PC-3 (cell line): ENCODE measurements around the gene KDM4F.

ENCODE experiments used
- EZH2 ChIP-seq: fragments of 300-600 bp; sonication (generic); IDR thresholded peaks from one replicate; pipeline ENCODE4 v1.6.1; 2017; ENCODE audit warnings: antibody characterized with exemption, mild to moderate bottlenecking, low read length; ENCODE audit not compliant: unreplicated experiment
- EZH2phosphoT487 ChIP-seq: fragments of 300-600 bp; sonication (generic); IDR thresholded peaks from 2 replicates; pipeline ENCODE4 v1.6.1; 2018; ENCODE audit warnings: mild to moderate bottlenecking, antibody characterized with exemption, low read length, borderline replicate concordance
- TF ChIP-seq, protein P1 (sequence below): fragments of 300-600 bp; sonication (generic); conservative IDR thresholded peaks from 2 replicates; pipeline ENCODE4 v1.5.1; 2017; ENCODE audit warnings: antibody characterized with exemption, low read depth, mild to moderate bottlenecking, low read length

DNA sequence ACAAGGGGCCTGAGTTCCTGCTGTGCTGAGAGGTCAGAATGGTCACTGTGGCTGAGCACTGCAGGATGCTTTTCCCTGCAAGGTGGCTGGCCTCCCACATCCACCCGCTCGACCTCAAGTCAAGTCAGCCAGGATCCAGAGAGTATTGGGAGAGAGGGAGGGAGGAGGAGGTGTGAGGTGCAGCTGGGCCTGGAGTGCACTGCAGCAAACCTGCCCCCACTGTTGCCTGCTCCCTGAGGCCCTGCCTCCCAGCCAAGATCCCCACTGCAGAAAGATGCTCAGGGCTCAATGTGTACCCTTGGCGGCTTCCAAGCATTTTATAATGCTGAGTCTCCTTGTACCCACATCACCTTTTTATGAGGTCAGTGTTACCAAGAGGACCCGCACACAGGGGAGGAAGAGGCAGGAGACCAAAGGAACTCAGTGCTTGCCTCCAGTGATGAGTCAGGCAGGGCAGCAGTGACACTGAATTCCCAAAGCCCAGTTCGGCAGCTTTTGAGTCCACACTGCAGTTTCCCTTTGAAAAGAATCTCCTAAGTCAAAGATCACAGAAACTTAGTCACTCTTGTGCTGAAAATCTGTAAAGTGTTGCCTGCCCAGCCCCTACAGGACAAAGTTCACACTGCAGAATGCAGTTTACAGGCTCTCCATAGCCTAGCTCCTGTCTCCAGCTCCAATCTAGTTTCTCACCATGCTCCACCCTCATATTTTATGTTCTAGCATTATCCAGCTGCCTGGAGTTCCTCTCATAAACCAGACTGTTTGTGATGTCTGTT is 43.5 kb downstream of the KDM4F start:
- TF ChIP-seq, protein P1, sequence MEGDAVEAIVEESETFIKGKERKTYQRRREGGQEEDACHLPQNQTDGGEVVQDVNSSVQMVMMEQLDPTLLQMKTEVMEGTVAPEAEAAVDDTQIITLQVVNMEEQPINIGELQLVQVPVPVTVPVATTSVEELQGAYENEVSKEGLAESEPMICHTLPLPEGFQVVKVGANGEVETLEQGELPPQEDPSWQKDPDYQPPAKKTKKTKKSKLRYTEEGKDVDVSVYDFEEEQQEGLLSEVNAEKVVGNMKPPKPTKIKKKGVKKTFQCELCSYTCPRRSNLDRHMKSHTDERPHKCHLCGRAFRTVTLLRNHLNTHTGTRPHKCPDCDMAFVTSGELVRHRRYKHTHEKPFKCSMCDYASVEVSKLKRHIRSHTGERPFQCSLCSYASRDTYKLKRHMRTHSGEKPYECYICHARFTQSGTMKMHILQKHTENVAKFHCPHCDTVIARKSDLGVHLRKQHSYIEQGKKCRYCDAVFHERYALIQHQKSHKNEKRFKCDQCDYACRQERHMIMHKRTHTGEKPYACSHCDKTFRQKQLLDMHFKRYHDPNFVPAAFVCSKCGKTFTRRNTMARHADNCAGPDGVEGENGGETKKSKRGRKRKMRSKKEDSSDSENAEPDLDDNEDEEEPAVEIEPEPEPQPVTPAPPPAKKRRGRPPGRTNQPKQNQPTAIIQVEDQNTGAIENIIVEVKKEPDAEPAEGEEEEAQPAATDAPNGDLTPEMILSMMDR: peak; percentile 57
- TF ChIP-seq EZH2phosphoT487 (no peak), EZH2 (no peak)
